A673 (cell line): ENCODE measurements around the gene EXOC6. TPM values are rescaled to one million over a fixed set of nuclear protein-coding genes. Genes with fewer than 3 reads are reported as not detected.

Experiments used
- BruUV-seq: library from RNA; stranded (reverse); fragments of 400-500 nt; replicated peaks from 2 replicates; lab custom pipeline; 2021; lab: Mats Ljungman, UMichigan
- CTCF ChIA-PET: fragments of 300-600 bp; sonication (Branson Sonifier 250); formaldehyde crosslinking; loops from one replicate; lab custom pipeline; 2022; ENCODE audit warnings: antibody characterized with exemption; lab: Charles Lee
- POLR2A ChIA-PET: fragments of 300-600 bp; sonication (Branson Sonifier 250); formaldehyde crosslinking; loops from one replicate; lab custom pipeline; 2022; ENCODE audit warnings: antibody characterized with exemption; ENCODE audit not compliant: low non-redundant PET; lab: Charles Lee
- DNase-seq: peaks from one replicate; pipeline ENCODE4 v3.0.0-alpha.2; 2015; ENCODE audit warnings: low spot score
- H3K27ac ChIP-seq: fragments of 200-600 bp; sonication (generic); 2 replicates; pipeline ENCODE4 v1.5.1; 2016; ENCODE audit warnings: mixed run types, low read depth, mild to moderate bottlenecking, mixed read lengths, antibody characterized with exemption, low read length; ENCODE audit not compliant: poor library complexity, severe bottlenecking
- H3K27me3 ChIP-seq: fragments of 200-600 bp; sonication (generic); replicated peaks from 2 replicates; pipeline ENCODE4 v1.6.1; 2017; ENCODE audit warnings: mixed run types, low read depth, mild to moderate bottlenecking, mixed read lengths, antibody characterized with exemption, low read length; ENCODE audit not compliant: insufficient read depth, poor library complexity
- H3K36me3 ChIP-seq: fragments of 200-600 bp; sonication (generic); 2 replicates; pipeline ENCODE4 v1.6.1; 2016; ENCODE audit warnings: mixed run types, mild to moderate bottlenecking, mixed read lengths, antibody characterized with exemption, low read length; ENCODE audit not compliant: insufficient read depth, poor library complexity, severe bottlenecking
- H3K4me1 ChIP-seq: fragments of 200-600 bp; sonication (generic); 2 replicates; pipeline ENCODE4 v1.6.1; 2017; ENCODE audit warnings: mixed run types, mild to moderate bottlenecking, mixed read lengths, antibody characterized with exemption, low read length; ENCODE audit not compliant: insufficient read depth, poor library complexity, severe bottlenecking
- H3K4me3 ChIP-seq: fragments of 200-600 bp; sonication (generic); 2 replicates; pipeline ENCODE4 v1.5.1; 2016; ENCODE audit warnings: low read depth, mixed run types, mild to moderate bottlenecking, mixed read lengths, low read length; ENCODE audit not compliant: poor library complexity, severe bottlenecking
- H3K9me3 ChIP-seq: fragments of 200-600 bp; sonication (generic); 2 replicates; pipeline ENCODE4 v1.6.1; 2016; ENCODE audit warnings: mixed run types, low read depth, mild to moderate bottlenecking, mixed read lengths, antibody characterized with exemption, low read length; ENCODE audit not compliant: poor library complexity, severe bottlenecking
- EZH2 ChIP-seq: fragments of 200-600 bp; sonication (generic); IDR thresholded peaks from 2 replicates; pipeline ENCODE4 v1.6.1; 2017; ENCODE audit warnings: borderline replicate concordance, low read depth, mild to moderate bottlenecking, mixed read lengths, antibody characterized with exemption, low read length; ENCODE audit not compliant: poor library complexity, severe bottlenecking
- intact Hi-C: fragments of 100-400 bp; cut with micrococcal nuclease; formaldehyde crosslinking; loops from one replicate; pipeline ENCODE4 v1.10.0; 2022; ENCODE audit not compliant: unreplicated experiment
- total RNA-seq: library from RNA; stranded (reverse); gene quantifications from 2 replicates; pipeline ENCODE4 v1.2.3, GENCODE V29; 2021
- TF ChIP-seq, protein P1 (sequence below): fragments of 300-800, 200-600 bp; sonication (generic); conservative IDR thresholded peaks from 2 replicates; pipeline ENCODE4 v1.5.1; 2017; ENCODE audit warnings: low read depth, mild to moderate bottlenecking, antibody characterized with exemption, low read length, moderate library complexity, mixed read lengths

EXOC6 gene
- total RNA-seq, 1 experiment from 2014 or later = 35.0 TPM

DNA sequence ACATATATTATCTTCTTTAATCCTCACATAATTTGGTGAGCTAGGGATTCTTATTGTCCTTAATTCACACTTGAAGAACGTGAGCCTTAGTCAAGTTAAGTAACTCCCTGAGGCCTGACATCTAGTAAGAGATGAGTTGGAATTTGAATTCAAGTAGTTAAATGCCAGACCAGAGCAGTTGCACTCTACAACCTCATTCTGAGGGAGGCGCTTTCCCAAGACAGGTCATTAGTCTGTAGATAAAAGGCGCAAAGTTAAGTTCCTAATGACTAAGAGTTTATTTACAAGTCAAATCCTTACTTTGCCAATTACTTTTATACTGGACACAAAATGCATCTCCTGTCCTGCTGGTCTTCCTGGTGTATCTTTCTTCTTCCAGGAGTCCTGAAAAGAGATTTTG is 3.6 kb upstream of the EXOC6 start:
- Histone ChIP-seq H3K27ac (no peak overlapping the region), H3K36me3 (no peaks in the 10 kb centered on the region), H3K27me3 (no peaks in the 10 kb centered on the region), H3K4me1 (peaks cover 1% of the 10 kb centered on the region), H3K4me3 (no peak overlapping the region), H3K9me3 (no peaks in the 10 kb centered on the region)
- POLR2A ChIA-PET = no interaction called here
- intact Hi-C loops = loop anchor here (10.0 kb wide), 1 partner anchor 250 kb away; the partner anchor contains the start of gene KIF11
- TF ChIP-seq EZH2 = no peak
- TF ChIP-seq, protein P1, sequence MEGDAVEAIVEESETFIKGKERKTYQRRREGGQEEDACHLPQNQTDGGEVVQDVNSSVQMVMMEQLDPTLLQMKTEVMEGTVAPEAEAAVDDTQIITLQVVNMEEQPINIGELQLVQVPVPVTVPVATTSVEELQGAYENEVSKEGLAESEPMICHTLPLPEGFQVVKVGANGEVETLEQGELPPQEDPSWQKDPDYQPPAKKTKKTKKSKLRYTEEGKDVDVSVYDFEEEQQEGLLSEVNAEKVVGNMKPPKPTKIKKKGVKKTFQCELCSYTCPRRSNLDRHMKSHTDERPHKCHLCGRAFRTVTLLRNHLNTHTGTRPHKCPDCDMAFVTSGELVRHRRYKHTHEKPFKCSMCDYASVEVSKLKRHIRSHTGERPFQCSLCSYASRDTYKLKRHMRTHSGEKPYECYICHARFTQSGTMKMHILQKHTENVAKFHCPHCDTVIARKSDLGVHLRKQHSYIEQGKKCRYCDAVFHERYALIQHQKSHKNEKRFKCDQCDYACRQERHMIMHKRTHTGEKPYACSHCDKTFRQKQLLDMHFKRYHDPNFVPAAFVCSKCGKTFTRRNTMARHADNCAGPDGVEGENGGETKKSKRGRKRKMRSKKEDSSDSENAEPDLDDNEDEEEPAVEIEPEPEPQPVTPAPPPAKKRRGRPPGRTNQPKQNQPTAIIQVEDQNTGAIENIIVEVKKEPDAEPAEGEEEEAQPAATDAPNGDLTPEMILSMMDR = no peak
- CTCF ChIA-PET = interaction anchor here (1.0 kb wide), 1 partner anchor 9 kb away, joined by 5 read pairs; no protein-coding TSS in a partner anchor
- no TSS peak for BruUV-seq
- DNase-seq = no peak

DNA sequence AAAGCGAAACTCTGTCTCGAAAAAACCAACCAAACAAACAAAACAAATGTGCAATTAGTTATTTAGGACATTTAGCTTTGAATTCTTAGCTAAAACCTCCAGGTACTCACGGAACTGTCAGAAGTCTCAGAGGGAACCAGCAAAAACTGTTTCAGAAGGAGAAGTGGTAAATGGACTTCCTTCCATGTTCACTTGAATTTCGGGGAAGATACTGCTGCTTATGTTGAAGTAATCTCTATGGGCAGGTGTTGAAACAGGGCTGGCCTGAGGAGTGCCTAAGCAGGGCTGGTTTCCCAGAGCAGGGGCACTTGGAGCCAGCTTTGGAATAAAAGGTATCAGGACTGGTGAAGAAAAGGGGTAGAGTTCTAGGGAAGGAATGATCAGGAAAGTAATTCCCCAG is 2.4 kb upstream of the EXOC6 start:
- Histone ChIP-seq H3K27me3 (no peaks in the 10 kb centered on the region), H3K4me1 (peaks cover 8% of the 10 kb centered on the region), H3K9me3 (no peaks in the 10 kb centered on the region), H3K4me3 (no peak overlapping the region), H3K36me3 (no peaks in the 10 kb centered on the region), H3K27ac (no peak overlapping the region)
- TF ChIP-seq, protein P1 = no peak
- no peak for TF ChIP-seq EZH2
- DNase-seq = no peak
- ChIA-PET CTCF (interaction anchor here (0.7 kb wide), 1 partner anchor 15 kb away, joined by 4 read pairs; no protein-coding TSS in a partner anchor), POLR2A (no interaction called here)
- BruUV-seq = no TSS peak
- intact Hi-C loops = loop anchor here (10.0 kb wide), 1 partner anchor 251 kb away; the partner anchor contains the start of gene KIF11

DNA sequence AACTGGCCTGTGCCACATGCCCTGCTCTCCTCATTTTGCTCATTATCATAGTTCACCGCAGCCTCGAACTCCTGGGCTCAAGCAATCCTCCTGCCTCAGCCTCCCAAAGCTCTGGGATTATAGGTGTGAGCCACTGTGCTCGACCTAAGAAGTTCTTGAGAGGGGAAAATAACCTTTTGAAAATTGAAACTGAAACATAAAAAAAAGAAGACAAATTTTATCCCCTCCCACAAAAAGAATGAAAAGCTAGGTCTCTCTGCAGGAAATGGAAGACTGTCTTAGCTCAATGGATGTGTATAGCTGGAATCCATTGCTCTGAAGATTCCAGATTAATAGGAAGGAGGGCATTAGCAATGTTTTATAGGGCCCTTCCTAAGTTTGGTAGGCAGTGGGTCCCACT is 2.0 kb upstream of the EXOC6 start:
- no TSS peak for BruUV-seq
- Histone ChIP-seq H3K27ac (no peak overlapping the region), H3K4me3 (no peak overlapping the region), H3K27me3 (no peaks in the 10 kb centered on the region), H3K36me3 (no peaks in the 10 kb centered on the region), H3K9me3 (no peaks in the 10 kb centered on the region), H3K4me1 (peaks cover 8% of the 10 kb centered on the region)
- intact Hi-C loops = loop anchor here (10.0 kb wide), 1 partner anchor 252 kb away; the partner anchor contains the start of gene KIF11
- TF ChIP-seq, protein P1 = no peak
- no peak for TF ChIP-seq EZH2
- ChIA-PET CTCF (no interaction called here), POLR2A (no interaction called here)
- no peak for DNase-seq
